GM12878 (cell line): Measurements from ENCODE around the gene ANO10. TPM values are rescaled to one million over a fixed set of nuclear protein-coding genes. Genes with fewer than 3 reads are reported as not detected.

Experiments used
- ATAC-seq: fragments of 200-7000 bp; cut with Tn5 transposase; 3 replicates; pipeline ENCODE4 v1.9.1; 2020; ENCODE audit warnings: mild to moderate bottlenecking, moderate library complexity
- BruUV-seq: library from RNA; stranded (reverse); fragments of 400-500 nt; replicated peaks from 2 replicates; lab custom pipeline; 2021; lab: Mats Ljungman, UMichigan
- CTCF ChIA-PET: fragments of 300-600 bp; sonication (Branson Sonifier 250); formaldehyde crosslinking; extraction: SDS; loops from one replicate; lab custom pipeline; 2021; ENCODE audit warnings: inconsistent platforms; lab: Yijun Ruan, JAX
- POLR2A ChIA-PET: fragments of 350-600 bp; formaldehyde crosslinking; extraction: SDS; loops from one replicate; lab custom pipeline; 2021; ENCODE audit warnings: inconsistent platforms; lab: Charles Lee
- RAD21 ChIA-PET: fragments of 300-600 bp; sonication (Branson Sonifier 250); formaldehyde crosslinking; loops from one replicate; lab custom pipeline; 2023; ENCODE audit warnings: antibody characterized with exemption; ENCODE audit not compliant: unreplicated experiment; lab: Charles Lee
- SMC1A ChIA-PET: fragments of 300-600 bp; sonication (Branson Sonifier 250); formaldehyde crosslinking; loops from one replicate; lab custom pipeline; 2023; ENCODE audit not compliant: unreplicated experiment, uncharacterized antibody; lab: Charles Lee
- DNase-seq: peaks from one replicate; pipeline ENCODE4 v3.0.0-alpha.2; 2011; ENCODE audit warnings: low read depth, low spot score
- FAIRE-seq: peaks from 3 replicates; lab custom pipeline; 2011; peaks lifted over from hg19 to GRCh38; lab: Jason Lieb, UNC
- H2AFZ ChIP-seq: 2 replicates; pipeline ENCODE4 v1.6.0; 2011; ENCODE audit warnings: low read depth, low read length, control low read depth; ENCODE audit not compliant: control insufficient read depth
- H3K27ac ChIP-seq: 2 replicates; pipeline ENCODE4 v1.5.1; 2011; ENCODE audit warnings: control low read depth; ENCODE audit not compliant: control insufficient read depth, insufficient read depth
- H3K27me3 ChIP-seq, 2 experiments: replicated peaks in 1 of 2; 2 replicates each; pipeline versions ENCODE4 v1.6.0 to v1.6.1; 2011; ENCODE audit warnings: low read length in 1 of 2; ENCODE audit not compliant: control insufficient read depth in 2 of 2, insufficient read depth in 2 of 2
- H3K36me3 ChIP-seq, 2 experiments: 2 replicates each; pipeline ENCODE4 v1.5.1; 2011; ENCODE audit warnings: low read length in 1 of 2; ENCODE audit not compliant: control insufficient read depth in 2 of 2, insufficient read depth in 2 of 2
- H3K4me1 ChIP-seq: 2 replicates; pipeline ENCODE4 v1.6.1; 2011; ENCODE audit warnings: mild to moderate bottlenecking, low read length, moderate library complexity, mixed read lengths; ENCODE audit not compliant: control insufficient read depth, insufficient read depth
- H3K4me2 ChIP-seq: 2 replicates; pipeline ENCODE4 v1.6.0; 2011; ENCODE audit warnings: control low read depth; ENCODE audit not compliant: control insufficient read depth, insufficient read depth
- H3K4me3 ChIP-seq: fragments of 200-600 bp; sonication (generic); 2 replicates; pipeline ENCODE4 v1.5.1; 2016
- H3K79me2 ChIP-seq: 2 replicates; pipeline ENCODE4 v1.6.0; 2011; ENCODE audit warnings: low read length; ENCODE audit not compliant: control insufficient read depth, insufficient read depth
- H3K9ac ChIP-seq: 2 replicates; pipeline ENCODE4 v1.8.0; 2011; ENCODE audit warnings: low read length, control low read depth, mixed read lengths; ENCODE audit not compliant: control insufficient read depth, insufficient read depth
- H3K9me3 ChIP-seq: replicated peaks from 3 replicates; pipeline ENCODE4 v1.5.1; 2011; ENCODE audit warnings: mild to moderate bottlenecking, low read length; ENCODE audit not compliant: control insufficient read depth, insufficient read depth
- H4K20me1 ChIP-seq: 2 replicates; pipeline ENCODE4 v1.6.0; 2011; ENCODE audit not compliant: control insufficient read depth, insufficient read depth
- CREB1 ChIP-seq: IDR thresholded peaks from 2 replicates; pipeline ENCODE4 v1.6.1; 2012; ENCODE audit warnings: low read depth, mild to moderate bottlenecking, inconsistent platforms
- CREM ChIP-seq: IDR thresholded peaks from 2 replicates; pipeline ENCODE4 v1.6.1; 2014; ENCODE audit warnings: antibody characterized with exemption, low read depth
- CTCF ChIP-seq, 3 experiments: IDR thresholded peaks in 2 of 3; conservative IDR thresholded peaks in 1 of 3; 2 replicates each; pipeline ENCODE4 v1.5.1; 2011; ENCODE audit warnings: low read depth in 3 of 3, low read length in 3 of 3, mild to moderate bottlenecking in 3 of 3, control low read depth in 2 of 3, moderate library complexity in 2 of 3, inconsistent platforms in 1 of 3, mixed read lengths in 1 of 3; ENCODE audit not compliant: control insufficient read depth in 2 of 3, insufficient read depth in 1 of 3; ENCODE audit errors: extremely low read depth in 1 of 3
- ESRRA ChIP-seq: IDR thresholded peaks from 2 replicates; pipeline ENCODE4 v1.6.1; 2012; ENCODE audit warnings: mild to moderate bottlenecking, low read length, improper control_type of control experiment
- FOXM1 ChIP-seq: IDR thresholded peaks from 2 replicates; pipeline ENCODE4 v1.6.1; 2012; ENCODE audit warnings: low read depth, mild to moderate bottlenecking, inconsistent platforms, low read length, moderate library complexity
- HCFC1 ChIP-seq: fragments of 150-350 bp; IDR thresholded peaks from 2 replicates; pipeline ENCODE4 v1.6.1; 2014; ENCODE audit warnings: low read length
- HDGF ChIP-seq: fragments of 450-650 bp; IDR thresholded peaks from 2 replicates; pipeline ENCODE4 v1.6.1; 2016; ENCODE audit warnings: antibody characterized with exemption
- PML ChIP-seq: IDR thresholded peaks from 2 replicates; pipeline ENCODE4 v1.6.1; 2012; ENCODE audit warnings: low read length, inconsistent platforms
- SIN3A ChIP-seq: IDR thresholded peaks from 2 replicates; pipeline ENCODE4 v1.6.1; 2012; ENCODE audit warnings: low read depth, low read length, improper control_type of control experiment
- TCF12 ChIP-seq: IDR thresholded peaks from 2 replicates; pipeline ENCODE4 v1.6.1; 2011; ENCODE audit warnings: low read depth, mild to moderate bottlenecking, low read length
- ZNF217 ChIP-seq: fragments of 450-650 bp; IDR thresholded peaks from 2 replicates; pipeline ENCODE4 v1.6.1; 2017; ENCODE audit warnings: antibody characterized with exemption, mild to moderate bottlenecking
- ZZZ3 ChIP-seq: IDR thresholded peaks from 2 replicates; pipeline ENCODE4 v1.6.1; 2011; ENCODE audit warnings: low read depth; ENCODE audit not compliant: control insufficient read depth, insufficient read length
- WGBS: methylation state at CpG from one replicate; pipeline ENCODE4 v1.1.6; 2016; ENCODE audit warnings: low lambda C conversion rate; ENCODE audit not compliant: insufficient replicate concordance, insufficient coverage; ENCODE audit errors: missing lambda C conversion rate; 5-methylcytosine and 5-hydroxymethylcytosine counted together
- in situ Hi-C: fragments of 300-500 bp; cut with MboI; formaldehyde crosslinking; loops from 9 replicates; pipeline ENCODE4 v1.14.3; 2018; ENCODE audit warnings: mixed read lengths
- intact Hi-C: fragments of 100-400 bp; cut with micrococcal nuclease; formaldehyde crosslinking; loops from one replicate; pipeline ENCODE4 v1.14.2; 2022; ENCODE audit not compliant: unreplicated experiment
- polyA plus RNA-seq, 11 experiments: library from polyadenylated mRNA; depleted of rRNA in 4 of 11; unstranded in 6 of 11; stranded (reverse) in 5 of 11; fragments of >200 nt; fragmentation: Nextera tagmentation in 4 of 11; fragmentation: Illumina TruSeq in 1 of 11; extraction: Ambion mirVana in 4 of 11; extraction: Trizol in 1 of 11; gene quantifications; 1 replicate in 1 of 11; 2 replicates in 10 of 11; pipeline versions ENCODE4 v1.2.1 to v1.2.3, GENCODE V29; 2011 to 2016; ENCODE audit warnings: inconsistent platforms in 2 of 11, missing spikeins in 2 of 11, low read depth in 1 of 11
- total RNA-seq, 4 experiments: library from RNA; depleted of rRNA in 3 of 4; stranded (reverse); fragments of >200 nt in 3 of 4; fragmentation: Illumina TruSeq in 1 of 4; extraction: Trizol in 1 of 4; gene quantifications; 2 replicates each; pipeline versions ENCODE4 v1.2.1 to v1.2.3, GENCODE V29; 2013 to 2021
- TF ChIP-seq, protein P1 (sequence below): IDR thresholded peaks from 2 replicates; pipeline ENCODE4 v1.6.1; 2012; ENCODE audit warnings: low read length, inconsistent platforms
- TF ChIP-seq, protein P2 (sequence below): fragments of 450-650 bp; IDR thresholded peaks from 2 replicates; pipeline ENCODE4 v1.6.1; 2018; ENCODE audit warnings: borderline replicate concordance, mild to moderate bottlenecking; ENCODE audit not compliant: partially characterized antibody

ANO10 gene
- total and polyA plus RNA-seq, 10 of the 15 experiments (the other 5 are each of a cell fraction or from before 2014, with no cell fraction given), result 0.29 to 21.9 (median 1.6) TPM

DNA sequence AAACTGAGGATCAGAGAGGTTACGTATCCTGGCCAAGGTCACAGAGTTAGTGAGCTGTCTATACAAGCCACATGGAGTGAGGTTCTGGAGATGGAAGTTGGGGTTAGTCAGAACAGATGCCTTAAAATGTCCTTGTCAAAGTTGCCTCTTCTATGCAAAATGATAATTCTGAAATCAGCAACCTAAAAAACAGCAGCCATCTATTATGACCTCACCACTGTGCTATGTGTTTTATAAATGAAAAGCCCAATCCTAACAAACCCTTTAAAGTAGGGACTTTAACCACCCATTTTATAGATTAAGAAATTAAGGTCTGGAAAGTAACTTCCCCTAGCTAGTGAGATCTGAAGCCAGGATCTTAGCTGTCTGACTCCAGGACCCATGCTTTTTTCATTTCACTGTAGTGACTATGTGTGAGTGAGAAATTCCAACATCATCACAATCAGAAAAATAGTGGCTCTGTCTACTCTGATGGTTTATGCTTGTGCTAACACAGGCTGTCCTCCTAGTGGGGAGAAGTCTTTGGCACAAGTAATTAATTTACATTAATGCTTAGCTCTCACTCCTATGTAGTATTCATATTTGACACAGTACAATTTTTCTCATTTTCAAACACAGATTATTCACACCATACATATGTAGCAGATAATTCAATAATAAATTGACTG, 143.6 kb downstream of the ANO10 start:
- DNase-seq (no peak), ATAC-seq (no peak), FAIRE-seq (no peak)
- Histone ChIP-seq H3K4me2 (no peak overlapping the region), H2AFZ (no peak overlapping the region), H3K9ac (no peak overlapping the region), H3K9me3 (no peaks in the 10 kb centered on the region), H3K36me3 (no peaks in the 10 kb centered on the region), H3K4me3 (no peak overlapping the region), H3K79me2 (no peaks in the 10 kb centered on the region), H3K27ac (no peak overlapping the region), H4K20me1 (no peaks in the 10 kb centered on the region), H3K27me3 (no peaks in the 10 kb centered on the region), H3K4me1 (no peaks in the 10 kb centered on the region)
- WGBS, result 87% methylated on average over 1 of the region's 1 CpG
- CTCF ChIA-PET, result no interaction called here
- intact Hi-C loops (no loop called here), in situ Hi-C loops (no loop called here)
- no TSS peak for BruUV-seq
- SMC1A ChIA-PET, result interaction anchor here (1.6 kb wide), 1 partner anchor 20 kb away, joined by 4 read pairs; no protein-coding TSS in a partner anchor
- TF ChIP-seq SIN3A (no peak), TCF12 (no peak), ESRRA (no peak), PML (no peak), FOXM1 (no peak), HCFC1 (no peak), ZNF217 (no peak), CREM (no peak), HDGF (no peak), ZZZ3 (no peak), CTCF (IDR thresholded peaks at IDR 0.05 in 2 of 3, conservative IDR thresholded peaks at IDR 0.05 in 1 of 3; ENCODE audit: control insufficient read depth in 2 of 3, extremely low read depth in 1 of 3, insufficient read depth in 1 of 3, low read depth in 3 of 3, low read length in 3 of 3) (no peak), CREB1 (no peak)
- TF ChIP-seq, protein P1, sequence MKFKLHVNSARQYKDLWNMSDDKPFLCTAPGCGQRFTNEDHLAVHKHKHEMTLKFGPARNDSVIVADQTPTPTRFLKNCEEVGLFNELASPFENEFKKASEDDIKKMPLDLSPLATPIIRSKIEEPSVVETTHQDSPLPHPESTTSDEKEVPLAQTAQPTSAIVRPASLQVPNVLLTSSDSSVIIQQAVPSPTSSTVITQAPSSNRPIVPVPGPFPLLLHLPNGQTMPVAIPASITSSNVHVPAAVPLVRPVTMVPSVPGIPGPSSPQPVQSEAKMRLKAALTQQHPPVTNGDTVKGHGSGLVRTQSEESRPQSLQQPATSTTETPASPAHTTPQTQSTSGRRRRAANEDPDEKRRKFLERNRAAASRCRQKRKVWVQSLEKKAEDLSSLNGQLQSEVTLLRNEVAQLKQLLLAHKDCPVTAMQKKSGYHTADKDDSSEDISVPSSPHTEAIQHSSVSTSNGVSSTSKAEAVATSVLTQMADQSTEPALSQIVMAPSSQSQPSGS, result no peak
- TF ChIP-seq, protein P2, sequence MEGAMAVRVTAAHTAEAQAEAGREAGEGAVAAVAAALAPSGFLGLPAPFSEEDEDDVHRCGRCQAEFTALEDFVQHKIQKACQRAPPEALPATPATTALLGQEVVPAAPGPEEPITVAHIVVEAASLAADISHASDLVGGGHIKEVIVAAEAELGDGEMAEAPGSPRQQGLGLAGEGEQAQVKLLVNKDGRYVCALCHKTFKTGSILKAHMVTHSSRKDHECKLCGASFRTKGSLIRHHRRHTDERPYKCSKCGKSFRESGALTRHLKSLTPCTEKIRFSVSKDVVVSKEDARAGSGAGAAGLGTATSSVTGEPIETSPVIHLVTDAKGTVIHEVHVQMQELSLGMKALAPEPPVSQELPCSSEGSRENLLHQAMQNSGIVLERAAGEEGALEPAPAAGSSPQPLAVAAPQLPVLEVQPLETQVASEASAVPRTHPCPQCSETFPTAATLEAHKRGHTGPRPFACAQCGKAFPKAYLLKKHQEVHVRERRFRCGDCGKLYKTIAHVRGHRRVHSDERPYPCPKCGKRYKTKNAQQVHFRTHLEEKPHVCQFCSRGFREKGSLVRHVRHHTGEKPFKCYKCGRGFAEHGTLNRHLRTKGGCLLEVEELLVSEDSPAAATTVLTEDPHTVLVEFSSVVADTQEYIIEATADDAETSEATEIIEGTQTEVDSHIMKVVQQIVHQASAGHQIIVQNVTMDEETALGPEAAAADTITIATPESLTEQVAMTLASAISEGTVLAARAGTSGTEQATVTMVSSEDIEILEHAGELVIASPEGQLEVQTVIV, result no peak
- RAD21 ChIA-PET, result no interaction called here
- POLR2A ChIA-PET, result no interaction called here
